HFFc6 (cell line): ENCODE results near the gene TDRD7. TPM values are rescaled to one million over a fixed set of nuclear protein-coding genes. Genes with fewer than 3 reads are reported as not detected.

ENCODE experiments used
- DNase-seq: peaks from one replicate; pipeline ENCODE4 v3.0.0-alpha.2; 2018
- H3K27ac Mint-ChIP-seq: 2 replicates; pipeline ENCODE4 v1.8.0; 2020; ENCODE audit warnings: mild to moderate bottlenecking, mixed read lengths
- H3K27me3 Mint-ChIP-seq: 2 replicates; pipeline ENCODE4 v1.8.0; 2021; ENCODE audit warnings: mild to moderate bottlenecking, moderate library complexity, mixed read lengths; ENCODE audit not compliant: insufficient read depth
- H3K36me3 Mint-ChIP-seq: 2 replicates; pipeline ENCODE4 v1.8.0; 2021; ENCODE audit warnings: low read depth, mixed read lengths
- H3K4me1 Mint-ChIP-seq: 2 replicates; pipeline ENCODE4 v1.8.0; 2020; ENCODE audit warnings: low read depth, mixed read lengths
- H3K4me3 Mint-ChIP-seq: 2 replicates; pipeline ENCODE4 v1.8.0; 2020; ENCODE audit warnings: mild to moderate bottlenecking, moderate library complexity, mixed read lengths
- H3K9me3 Mint-ChIP-seq: 2 replicates; pipeline ENCODE4 v1.8.0; 2020; ENCODE audit warnings: mild to moderate bottlenecking, mixed read lengths
- total RNA-seq, 6 experiments: library from RNA; stranded (reverse); fragmentation: NEBNext Ultra II Directional; extraction: Animal tissue kit (Norgen Biotek cat#: 25700); gene quantifications; 2 replicates in 1 of 6; 3 replicates in 5 of 6; pipeline ENCODE4 v1.2.3, GENCODE V29; 2021
- TF ChIP-seq, protein P1 (sequence below): fragments of 200-600 bp; sonication (generic); IDR thresholded peaks from 2 replicates; pipeline ENCODE4 v1.5.0; 2021; ENCODE audit warnings: antibody characterized with exemption, mild to moderate bottlenecking

Gene TDRD7
- total RNA-seq, 6 experiments from 2014 or later, result 8.2 to 10.5 (median 9.0) TPM

DNA sequence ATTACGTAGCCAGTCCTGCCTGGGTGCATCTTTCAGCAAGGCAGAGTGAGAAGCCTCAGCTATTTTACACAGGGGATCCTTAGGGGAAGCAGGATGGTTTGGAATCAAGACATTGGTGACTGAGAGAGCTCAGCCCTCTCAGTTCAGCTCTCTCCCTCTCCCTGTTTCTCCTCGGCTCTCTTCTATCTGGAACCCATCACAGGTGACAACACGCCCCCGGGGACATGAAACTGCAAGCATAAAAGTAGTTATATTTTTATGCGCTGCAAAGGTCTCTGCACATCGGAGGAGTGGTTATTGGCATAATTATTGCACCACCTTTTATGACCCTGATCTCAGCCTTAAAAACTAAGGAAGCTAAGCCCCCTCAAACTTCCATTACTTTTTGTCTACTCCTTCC lies 103.8 kb downstream of the TDRD7 start:
- Mint-ChIP-seq H3K36me3 (no peaks in the 10 kb centered on the region), H3K27ac (no peak overlapping the region), H3K27me3 (peaks cover 22% of the 10 kb centered on the region), H3K4me3 (no peak overlapping the region), H3K4me1 (peaks cover 47% of the 10 kb centered on the region), H3K9me3 (no peaks in the 10 kb centered on the region)
- no peak for DNase-seq
- TF ChIP-seq, protein P1, sequence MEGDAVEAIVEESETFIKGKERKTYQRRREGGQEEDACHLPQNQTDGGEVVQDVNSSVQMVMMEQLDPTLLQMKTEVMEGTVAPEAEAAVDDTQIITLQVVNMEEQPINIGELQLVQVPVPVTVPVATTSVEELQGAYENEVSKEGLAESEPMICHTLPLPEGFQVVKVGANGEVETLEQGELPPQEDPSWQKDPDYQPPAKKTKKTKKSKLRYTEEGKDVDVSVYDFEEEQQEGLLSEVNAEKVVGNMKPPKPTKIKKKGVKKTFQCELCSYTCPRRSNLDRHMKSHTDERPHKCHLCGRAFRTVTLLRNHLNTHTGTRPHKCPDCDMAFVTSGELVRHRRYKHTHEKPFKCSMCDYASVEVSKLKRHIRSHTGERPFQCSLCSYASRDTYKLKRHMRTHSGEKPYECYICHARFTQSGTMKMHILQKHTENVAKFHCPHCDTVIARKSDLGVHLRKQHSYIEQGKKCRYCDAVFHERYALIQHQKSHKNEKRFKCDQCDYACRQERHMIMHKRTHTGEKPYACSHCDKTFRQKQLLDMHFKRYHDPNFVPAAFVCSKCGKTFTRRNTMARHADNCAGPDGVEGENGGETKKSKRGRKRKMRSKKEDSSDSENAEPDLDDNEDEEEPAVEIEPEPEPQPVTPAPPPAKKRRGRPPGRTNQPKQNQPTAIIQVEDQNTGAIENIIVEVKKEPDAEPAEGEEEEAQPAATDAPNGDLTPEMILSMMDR, result no peak

DNA sequence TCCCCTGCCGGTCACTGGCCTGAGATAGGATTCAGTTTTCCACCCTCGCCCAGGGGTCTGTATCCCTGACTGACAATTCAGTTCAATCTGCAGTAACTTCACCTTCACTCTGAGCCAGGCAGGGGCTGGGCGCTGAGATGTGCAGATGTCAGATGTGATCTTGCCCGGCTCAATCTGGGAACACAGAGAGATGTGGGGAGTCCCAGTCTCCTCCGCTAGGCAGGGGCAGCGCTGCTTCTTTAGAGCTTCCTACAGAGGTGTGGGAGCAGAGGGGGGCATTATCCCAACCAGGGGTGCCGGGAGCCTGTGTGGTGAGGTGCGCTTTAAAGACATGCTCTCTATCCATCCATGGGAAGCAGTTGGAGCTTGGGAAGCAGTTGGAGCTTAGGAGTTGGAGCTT lies 104.2 kb downstream of the TDRD7 start:
- peaks cover 42% of the 10 kb centered on the region for H3K4me1 Mint-ChIP-seq
- TF ChIP-seq, protein P1, result no peak
- H3K36me3 Mint-ChIP-seq, result no peaks in the 10 kb centered on the region
- no peak overlapping the region for H3K4me3 Mint-ChIP-seq
- peaks cover 25% of the 10 kb centered on the region for H3K27me3 Mint-ChIP-seq
- H3K27ac Mint-ChIP-seq, result no peak overlapping the region
- no peak for DNase-seq
- no peaks in the 10 kb centered on the region for H3K9me3 Mint-ChIP-seq

DNA sequence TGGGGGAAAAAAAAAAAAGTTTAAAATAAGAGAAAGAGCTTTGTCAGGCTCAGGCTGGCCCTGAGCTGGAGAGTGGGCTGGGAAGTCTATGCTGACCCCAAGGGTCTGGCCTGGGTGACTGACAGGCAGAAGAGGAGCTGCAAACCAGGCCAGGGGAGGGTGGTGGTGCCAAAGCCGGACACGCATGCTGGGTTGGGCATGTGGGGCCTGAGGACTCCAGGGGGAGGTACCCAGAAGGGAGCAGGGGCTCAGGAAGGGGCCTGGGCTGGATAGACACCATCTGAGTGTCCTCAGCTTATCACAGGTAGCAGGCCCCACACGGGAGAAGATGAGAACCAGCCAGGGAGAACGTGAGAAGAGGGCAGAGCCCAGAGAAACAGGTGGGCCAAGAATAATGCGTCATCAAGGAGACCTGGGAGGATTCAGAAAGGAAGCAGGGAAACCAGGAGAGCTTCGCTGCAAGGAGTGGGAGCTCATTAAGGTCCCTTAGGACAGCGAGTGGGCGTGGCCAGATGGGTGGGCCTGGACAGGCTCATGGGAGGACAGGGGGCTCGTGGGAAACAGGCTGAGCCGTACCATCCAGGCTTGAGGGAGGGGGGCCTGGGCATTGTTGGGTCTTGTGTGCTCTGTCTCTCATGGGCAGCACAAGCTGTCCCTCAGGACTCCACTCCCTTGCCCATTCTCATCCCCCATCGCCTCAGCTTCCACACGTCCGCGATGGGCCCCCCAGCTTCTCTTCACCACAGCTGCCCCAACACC lies 105.6 kb downstream of the TDRD7 start:
- Mint-ChIP-seq H3K27me3 (peaks cover 26% of the 10 kb centered on the region), H3K36me3 (no peaks in the 10 kb centered on the region), H3K9me3 (no peaks in the 10 kb centered on the region), H3K27ac (no peak overlapping the region), H3K4me1 (peaks cover 33% of the 10 kb centered on the region), H3K4me3 (no peak overlapping the region)
- TF ChIP-seq, protein P1, result no peak
- DNase-seq, result no peak

DNA sequence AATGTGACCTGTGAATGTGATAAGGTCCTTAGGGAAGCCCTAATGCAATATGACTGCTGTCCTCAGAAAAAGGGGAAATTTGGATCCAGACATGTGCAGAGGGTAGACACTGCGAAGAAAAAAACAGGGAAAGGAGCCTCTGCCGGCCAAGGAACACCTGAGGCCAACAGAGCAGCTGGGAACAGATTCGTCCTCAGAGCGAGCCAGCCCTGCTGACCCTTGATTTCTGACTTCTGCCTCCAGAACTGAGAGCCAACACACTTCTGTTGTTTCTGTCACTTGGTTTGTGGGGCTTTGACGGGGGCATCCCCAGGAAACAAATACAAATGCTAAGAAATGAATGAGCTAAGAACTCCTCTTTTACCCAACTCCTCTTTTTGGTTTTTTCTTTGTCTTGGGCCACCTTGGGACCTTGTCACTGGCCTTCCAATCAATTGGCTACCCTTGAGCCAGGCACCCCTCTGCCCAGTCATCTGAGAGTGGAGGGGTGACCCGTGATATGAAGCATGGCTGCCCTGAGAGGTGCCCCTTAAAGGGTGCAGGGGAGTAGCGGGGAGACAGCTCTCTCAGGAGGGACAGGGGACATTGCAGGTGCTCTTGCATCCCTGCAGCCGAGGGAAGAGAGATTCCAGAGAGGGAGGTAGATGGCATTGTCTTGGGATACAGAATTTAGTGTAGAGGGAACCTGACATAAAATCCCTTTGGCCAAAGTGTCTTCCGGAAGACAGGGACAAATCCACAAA lies 106.4 kb downstream of the TDRD7 start:
- DNase-seq, result no peak
- H3K27ac Mint-ChIP-seq, result no peak overlapping the region; the same call in 1 of the 2 replicates
- no peaks in the 10 kb centered on the region for H3K9me3 Mint-ChIP-seq
- TF ChIP-seq, protein P1, result no peak
- H3K36me3 Mint-ChIP-seq, result no peaks in the 10 kb centered on the region
- peaks cover 33% of the 10 kb centered on the region for H3K4me1 Mint-ChIP-seq
- H3K27me3 Mint-ChIP-seq, result peaks cover 27% of the 10 kb centered on the region
- peak overlapping the region; percentile 79; the same call in 1 of the 2 replicates for H3K4me3 Mint-ChIP-seq

DNA sequence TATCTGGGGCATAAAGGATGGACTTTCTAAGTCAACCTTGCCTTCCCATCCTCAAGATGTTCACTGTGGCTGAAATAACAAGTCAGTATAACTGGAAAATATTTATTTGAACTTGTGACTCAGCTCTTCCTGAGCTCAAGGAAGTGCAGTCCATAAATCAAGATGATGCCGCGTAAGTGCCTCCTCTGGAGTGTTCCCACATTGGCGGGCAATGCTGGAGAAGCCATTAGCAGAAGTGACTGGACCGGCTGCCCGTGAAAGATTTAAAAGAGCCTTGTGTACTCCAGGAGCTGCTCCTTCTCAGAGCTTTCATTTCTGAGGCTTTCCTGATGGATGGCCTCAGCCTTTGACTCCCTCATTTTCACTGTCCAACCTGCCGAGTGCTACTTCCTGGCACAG lies 107.0 kb downstream of the TDRD7 start:
- Mint-ChIP-seq H3K27me3 (peaks cover 28% of the 10 kb centered on the region), H3K27ac (peak overlapping the region; percentile 74), H3K36me3 (no peaks in the 10 kb centered on the region), H3K4me1 (peaks cover 33% of the 10 kb centered on the region), H3K9me3 (no peaks in the 10 kb centered on the region), H3K4me3 (peak overlapping the region; percentile 79)
- TF ChIP-seq, protein P1, result no peak
- DNase-seq, result peak; percentile 78
